NT2/D1 (cell line): ENCODE data around the gene ZFX.

ENCODE experiments used
- SUZ12 ChIP-seq: IDR thresholded peaks from 2 replicates; pipeline ENCODE4 v1.6.1; 2011; ENCODE audit not compliant: insufficient read length, insufficient read depth; ENCODE audit errors: extremely low read depth
- ZNF274 ChIP-seq: IDR thresholded peaks from 2 replicates; pipeline ENCODE4 v1.6.1; 2011; ENCODE audit warnings: mild to moderate bottlenecking, low read depth, low read length

DNA sequence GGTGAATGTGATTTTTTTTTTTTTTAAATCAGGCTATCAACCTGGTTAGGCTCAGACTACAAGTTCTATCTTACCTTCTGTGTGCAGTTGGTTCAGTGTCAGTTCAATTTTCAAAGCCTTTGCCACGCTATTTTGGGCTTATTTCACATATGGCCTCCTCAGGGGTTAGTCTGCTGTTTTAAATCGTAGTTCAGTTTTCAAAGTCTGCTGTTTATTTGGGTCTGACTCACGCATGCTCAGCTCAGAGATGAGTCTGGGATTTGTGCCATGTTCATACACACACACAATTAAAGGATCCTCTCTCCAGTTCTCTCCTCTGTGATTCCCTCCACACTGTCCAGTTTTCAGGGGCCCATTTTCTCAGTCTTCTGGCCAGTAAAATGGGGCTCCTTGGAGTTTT, 32.3 kb upstream of the ZFX start:
- TF ChIP-seq ZNF274 (no peak), SUZ12 (no peak)
